Measurements from ENCODE around the gene FN1. TPM values are rescaled to one million over a fixed set of nuclear protein-coding genes. Genes with fewer than 3 reads are reported as not detected.

Gene FN1
- total and polyA plus RNA-seq, 2 of the 8 experiments (the other 6 are each of a cell fraction or from before 2014, with no cell fraction given) = 42.9 to 109 TPM

GRCh38 chr2:215431778-215432758 is 3.8 kb downstream of the FN1 start:
- Histone ChIP-seq H4K5ac (ENCODE audit: insufficient read length, low read depth, low read length) (no peak overlapping the region), H3K79me2 (ENCODE audit: control insufficient read depth in 1 of 2, insufficient read depth in 2 of 2, low read length in 2 of 2) (no peaks in the 10 kb centered on the region), H2BK120ac (replicated peaks; ENCODE audit: low read depth, low read length) (no peak overlapping the region), H3K79me1 (ENCODE audit: low read depth, low read length) (no peaks in the 10 kb centered on the region), H2BK20ac (ENCODE audit: low read length) (no peak overlapping the region), H3K9ac (replicated peaks in 1 of 4; ENCODE audit: extremely low read depth in 1 of 4, low read depth in 3 of 4, low read length in 3 of 4) (no peak overlapping the region), H3K23me2 (ENCODE audit: low read depth, low read length) (peaks cover 10% of the 10 kb centered on the region), H3K9me3 (ENCODE audit: insufficient read depth in 2 of 2, low read depth in 1 of 2, low read length in 1 of 2) (no peaks in the 10 kb centered on the region), H3K18ac (ENCODE audit: extremely low read depth, low read length) (no peak overlapping the region), H4K8ac (ENCODE audit: extremely low read depth, insufficient read depth, low read length) (no peak overlapping the region), H3K4me1 (replicated peaks in 1 of 4; ENCODE audit: control insufficient read depth in 3 of 4, insufficient read depth in 4 of 4, low read length in 3 of 4) (no peaks in the 10 kb centered on the region; a peak in 1 of 7 replicates), H3K27me3 (replicated peaks in 1 of 4; ENCODE audit: control insufficient read depth in 3 of 4, extremely low read depth in 1 of 4, insufficient read depth in 3 of 4, low read length in 3 of 4) (no peaks in the 10 kb centered on the region; a peak in 2 of 7 replicates), H3K4me2 (ENCODE audit: insufficient read depth in 1 of 2, low read depth in 2 of 2, low read length in 2 of 2) (no peak overlapping the region), H2AK5ac (ENCODE audit: low read depth, low read length) (no peak overlapping the region), H3K14ac (ENCODE audit: insufficient read length) (no peak overlapping the region), H4K91ac (replicated peaks; ENCODE audit: insufficient read length, low read length) (no peak overlapping the region), H3K4ac (replicated peaks; ENCODE audit: insufficient read length, low read depth, low read length) (no peak overlapping the region), H2BK12ac (ENCODE audit: low read depth, low read length) (no peak overlapping the region), H2BK15ac (ENCODE audit: low read length) (no peak overlapping the region), H2AFZ (ENCODE audit: low read length) (no peak overlapping the region), H4K20me1 (replicated peaks in 1 of 2; ENCODE audit: control insufficient read depth in 1 of 2, insufficient read depth in 2 of 2, low read length in 2 of 2) (no peaks in the 10 kb centered on the region), H2BK5ac (ENCODE audit: low read depth, low read length) (no peak overlapping the region), H3K27ac (ENCODE audit: low read depth, low read length) (no peak overlapping the region), H3K4me3 (ENCODE audit: extremely low read depth in 1 of 4, insufficient read depth in 2 of 4, low read depth in 3 of 4, low read length in 4 of 4) (no peak overlapping the region), H3K36me3 (ENCODE audit: control insufficient read depth in 2 of 4, insufficient read depth in 4 of 4, low read length in 3 of 4) (peaks cover 0 to 26% (median 1%) of the 10 kb centered on the region in 4 experiments; a peak in 6 of 8 replicates), H3K56ac (replicated peaks; ENCODE audit: insufficient read length, low read depth, low read length) (no peak overlapping the region), H3K23ac (ENCODE audit: insufficient read length) (no peak overlapping the region)
- CTCF ChIA-PET (ENCODE audit: partially characterized antibody) = interaction anchor here (0.8 kb wide), 1 partner anchor 499 kb away, joined by 3 read pairs; no protein-coding TSS in a partner anchor
- FAIRE-seq (no peak), DNase-seq (ENCODE audit: low read depth in 1 of 2, low spot score in 2 of 2) (no peak)
- WGBS, 2 experiments (ENCODE audit: extremely low coverage in 1 of 2, insufficient coverage in 1 of 2, insufficient read length in 1 of 2, insufficient replicate concordance in 2 of 2, low coverage in 1 of 2, low lambda C conversion rate in 2 of 2, missing lambda C conversion rate in 1 of 2) = 89% methylated on average over 7 of the region's 7 CpGs; no CpG with 5 or more reads in 1 of the 2 experiments
- TF ChIP-seq TBP (IDR thresholded peaks at IDR 0.05; ENCODE audit: low read depth, low read length) (no peak), CTCF (IDR thresholded peaks at IDR 0.05; ENCODE audit: control extremely low read depth in 1 of 3, insufficient read depth in 1 of 3, low read depth in 1 of 3, low read length in 3 of 3) (no peak), TEAD4 (IDR thresholded peaks at IDR 0.05; ENCODE audit: low read depth, low read length) (no peak), JUN (IDR thresholded peaks at IDR 0.05; ENCODE audit: low read depth, low read length) (no peak), BCL11A (IDR thresholded peaks at IDR 0.05; ENCODE audit: low read depth in 2 of 2, low read length in 2 of 2) (no peak)
- POLR2A ChIA-PET (ENCODE audit: partially characterized antibody) = no interaction called here
